Measurements from ENCODE around the gene TMEM167B. TPM values are rescaled to one million over a fixed set of nuclear protein-coding genes. Genes with fewer than 3 reads are reported as not detected.

Gene TMEM167B
- total RNA-seq, 2 donors from 2014 or later, result 14.6 to 23.0 TPM

DNA sequence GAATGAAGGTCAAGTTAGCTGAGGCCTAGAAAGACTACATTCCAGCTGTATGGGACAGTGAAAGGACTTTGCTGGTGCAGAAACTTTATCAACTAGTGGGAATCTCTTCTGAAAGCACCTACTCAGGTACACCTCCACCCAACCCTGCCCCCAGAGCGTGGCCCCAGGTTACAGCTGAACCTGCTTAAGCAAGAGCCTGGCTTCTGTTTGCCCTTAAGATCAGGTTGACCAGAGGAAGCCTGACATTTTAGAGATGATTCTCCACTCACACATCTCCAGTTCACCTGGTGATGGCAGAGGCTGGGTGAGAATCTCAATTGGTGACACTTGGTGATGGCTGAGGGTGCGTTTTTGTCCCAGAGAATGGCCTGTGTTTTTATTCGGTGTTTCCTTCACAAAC lies 47.4 kb downstream of the TMEM167B start:
- TF ChIP-seq, protein P1, sequence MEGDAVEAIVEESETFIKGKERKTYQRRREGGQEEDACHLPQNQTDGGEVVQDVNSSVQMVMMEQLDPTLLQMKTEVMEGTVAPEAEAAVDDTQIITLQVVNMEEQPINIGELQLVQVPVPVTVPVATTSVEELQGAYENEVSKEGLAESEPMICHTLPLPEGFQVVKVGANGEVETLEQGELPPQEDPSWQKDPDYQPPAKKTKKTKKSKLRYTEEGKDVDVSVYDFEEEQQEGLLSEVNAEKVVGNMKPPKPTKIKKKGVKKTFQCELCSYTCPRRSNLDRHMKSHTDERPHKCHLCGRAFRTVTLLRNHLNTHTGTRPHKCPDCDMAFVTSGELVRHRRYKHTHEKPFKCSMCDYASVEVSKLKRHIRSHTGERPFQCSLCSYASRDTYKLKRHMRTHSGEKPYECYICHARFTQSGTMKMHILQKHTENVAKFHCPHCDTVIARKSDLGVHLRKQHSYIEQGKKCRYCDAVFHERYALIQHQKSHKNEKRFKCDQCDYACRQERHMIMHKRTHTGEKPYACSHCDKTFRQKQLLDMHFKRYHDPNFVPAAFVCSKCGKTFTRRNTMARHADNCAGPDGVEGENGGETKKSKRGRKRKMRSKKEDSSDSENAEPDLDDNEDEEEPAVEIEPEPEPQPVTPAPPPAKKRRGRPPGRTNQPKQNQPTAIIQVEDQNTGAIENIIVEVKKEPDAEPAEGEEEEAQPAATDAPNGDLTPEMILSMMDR (conservative IDR thresholded peaks at IDR 0.05), result no peak
- Histone ChIP-seq H3K9ac (ENCODE audit: extremely low read depth, low read length, poor library complexity, severe bottlenecking) (no peak overlapping the region), H3K4me3 (ENCODE audit: low read length) (no peak overlapping the region), H3K27ac (ENCODE audit: low read depth, low read length) (no peak overlapping the region), H3K36me3 (ENCODE audit: control insufficient read depth, insufficient read depth, low read length) (no peaks in the 10 kb centered on the region), H3K27me3 (ENCODE audit: control insufficient read depth, insufficient read depth, low read length, poor library complexity, severe bottlenecking) (no peaks in the 10 kb centered on the region), H3K9me3 (ENCODE audit: control insufficient read depth, low read length) (no peaks in the 10 kb centered on the region), H3K4me1 (ENCODE audit: control insufficient read depth, insufficient read depth, low read length) (peaks cover 4% of the 10 kb centered on the region)
- Mint-ChIP-seq H3K4me3 (no peak overlapping the region), H3K9me3 (no peaks in the 10 kb centered on the region), H3K36me3 (ENCODE audit: low read depth) (no peaks in the 10 kb centered on the region), H3K4me1 (peaks cover 21% of the 10 kb centered on the region), H3K27ac (peak overlapping the region; percentile 45), H3K27me3 (ENCODE audit: insufficient read depth) (no peaks in the 10 kb centered on the region)
- 79 to 91% methylated on average over 3 of the region's 3 CpGs for WGBS, 2 experiments (ENCODE audit: insufficient coverage in 1 of 2, insufficient read length in 1 of 2)
- peak; percentile 55 for DNase-seq

DNA sequence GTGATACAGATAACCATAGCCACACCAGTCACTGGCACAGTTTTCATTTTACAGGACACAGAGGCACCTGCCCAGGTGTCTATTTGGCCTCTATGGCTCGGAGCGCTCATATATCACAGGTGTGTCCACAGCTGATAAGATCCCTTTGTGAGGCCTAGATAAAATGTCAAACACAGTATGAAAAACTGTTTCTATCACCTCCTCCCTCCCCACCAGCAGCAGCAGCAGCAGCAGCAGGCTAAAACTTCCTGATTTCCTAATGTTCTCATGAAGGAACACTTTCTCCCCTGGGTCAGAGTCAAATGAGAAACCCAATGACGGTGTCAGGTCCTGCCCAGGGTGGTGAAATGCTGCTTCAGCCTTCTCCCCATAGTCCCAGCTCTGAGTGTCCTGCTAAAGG lies 47.8 kb downstream of the TMEM167B start:
- H3K36me3 Mint-ChIP-seq (ENCODE audit: low read depth), result no peaks in the 10 kb centered on the region
- WGBS, 2 experiments (ENCODE audit: insufficient coverage in 1 of 2, insufficient read length in 1 of 2), result 79 to 80% methylated on average over 3 of the region's 3 CpGs
- no peak overlapping the region for H3K4me3 Mint-ChIP-seq
- TF ChIP-seq, protein P1 (conservative IDR thresholded peaks at IDR 0.05), result no peak
- no peaks in the 10 kb centered on the region for H3K27me3 Mint-ChIP-seq (ENCODE audit: insufficient read depth)
- no peaks in the 10 kb centered on the region for H3K36me3 ChIP-seq (ENCODE audit: control insufficient read depth, insufficient read depth, low read length)
- no peaks in the 10 kb centered on the region for H3K27me3 ChIP-seq (ENCODE audit: control insufficient read depth, insufficient read depth, low read length, poor library complexity, severe bottlenecking)
- H3K4me1 ChIP-seq (ENCODE audit: control insufficient read depth, insufficient read depth, low read length), result peaks cover 4% of the 10 kb centered on the region
- H3K9me3 ChIP-seq (ENCODE audit: control insufficient read depth, low read length), result no peaks in the 10 kb centered on the region
- H3K9ac ChIP-seq (ENCODE audit: extremely low read depth, low read length, poor library complexity, severe bottlenecking), result no peak overlapping the region
- H3K27ac Mint-ChIP-seq, result peak overlapping the region; percentile 45
- no peak overlapping the region for H3K4me3 ChIP-seq (ENCODE audit: low read length)
- no peak overlapping the region for H3K27ac ChIP-seq (ENCODE audit: low read depth, low read length)
- H3K9me3 Mint-ChIP-seq, result no peaks in the 10 kb centered on the region
- peaks cover 21% of the 10 kb centered on the region for H3K4me1 Mint-ChIP-seq
- no peak for DNase-seq

DNA sequence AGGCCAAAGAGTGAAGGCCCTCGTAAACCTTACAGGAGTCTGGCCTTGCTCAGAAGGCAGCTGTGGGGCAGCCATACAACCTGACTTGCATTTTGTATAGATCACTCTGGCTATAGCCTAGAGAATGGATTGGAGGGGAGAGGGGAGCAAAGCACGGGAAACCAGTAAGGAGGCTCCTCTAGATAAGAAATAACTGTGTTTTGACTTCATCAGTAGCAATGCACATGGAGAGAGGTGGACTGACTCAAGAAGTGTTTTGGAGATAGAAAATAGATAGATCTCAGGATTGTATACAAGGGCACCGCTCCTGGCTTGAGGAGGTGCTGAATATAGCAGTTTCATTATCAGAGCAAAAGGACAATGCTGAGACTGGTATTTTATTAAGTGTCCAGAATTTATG lies 49.8 kb downstream of the TMEM167B start:
- H3K36me3 Mint-ChIP-seq (ENCODE audit: low read depth), result no peaks in the 10 kb centered on the region
- Histone ChIP-seq H3K4me3 (ENCODE audit: low read length) (no peak overlapping the region), H3K27ac (ENCODE audit: low read depth, low read length) (no peak overlapping the region), H3K27me3 (ENCODE audit: control insufficient read depth, insufficient read depth, low read length, poor library complexity, severe bottlenecking) (no peaks in the 10 kb centered on the region), H3K9me3 (ENCODE audit: control insufficient read depth, low read length) (no peaks in the 10 kb centered on the region), H3K9ac (ENCODE audit: extremely low read depth, low read length, poor library complexity, severe bottlenecking) (no peak overlapping the region), H3K36me3 (ENCODE audit: control insufficient read depth, insufficient read depth, low read length) (no peaks in the 10 kb centered on the region), H3K4me1 (ENCODE audit: control insufficient read depth, insufficient read depth, low read length) (peaks cover 4% of the 10 kb centered on the region)
- no peaks in the 10 kb centered on the region for H3K27me3 Mint-ChIP-seq (ENCODE audit: insufficient read depth)
- TF ChIP-seq, protein P1 (conservative IDR thresholded peaks at IDR 0.05), result no peak
- H3K9me3 Mint-ChIP-seq, result no peaks in the 10 kb centered on the region
- H3K27ac Mint-ChIP-seq, result no peak overlapping the region
- 84 to 86% methylated on average over 3 of the region's 3 CpGs for WGBS, 2 experiments (ENCODE audit: insufficient coverage in 1 of 2, insufficient read length in 1 of 2)
- no peak for DNase-seq
- no peak overlapping the region for H3K4me3 Mint-ChIP-seq
- H3K4me1 Mint-ChIP-seq, result peaks cover 14% of the 10 kb centered on the region

All from endodermal cell (in vitro differentiated cells).